HG03060 (cell line): ENCODE measurements around the gene WIPF3.

Source experiments
- ATAC-seq: cut with Tn5 transposase; IDR thresholded peaks from one replicate; pipeline ENCODE4 v1.9.1; 2021; ENCODE audit warnings: low read depth, moderate number of reproducible peaks; ENCODE audit not compliant: unreplicated experiment

Gene WIPF3

DNA sequence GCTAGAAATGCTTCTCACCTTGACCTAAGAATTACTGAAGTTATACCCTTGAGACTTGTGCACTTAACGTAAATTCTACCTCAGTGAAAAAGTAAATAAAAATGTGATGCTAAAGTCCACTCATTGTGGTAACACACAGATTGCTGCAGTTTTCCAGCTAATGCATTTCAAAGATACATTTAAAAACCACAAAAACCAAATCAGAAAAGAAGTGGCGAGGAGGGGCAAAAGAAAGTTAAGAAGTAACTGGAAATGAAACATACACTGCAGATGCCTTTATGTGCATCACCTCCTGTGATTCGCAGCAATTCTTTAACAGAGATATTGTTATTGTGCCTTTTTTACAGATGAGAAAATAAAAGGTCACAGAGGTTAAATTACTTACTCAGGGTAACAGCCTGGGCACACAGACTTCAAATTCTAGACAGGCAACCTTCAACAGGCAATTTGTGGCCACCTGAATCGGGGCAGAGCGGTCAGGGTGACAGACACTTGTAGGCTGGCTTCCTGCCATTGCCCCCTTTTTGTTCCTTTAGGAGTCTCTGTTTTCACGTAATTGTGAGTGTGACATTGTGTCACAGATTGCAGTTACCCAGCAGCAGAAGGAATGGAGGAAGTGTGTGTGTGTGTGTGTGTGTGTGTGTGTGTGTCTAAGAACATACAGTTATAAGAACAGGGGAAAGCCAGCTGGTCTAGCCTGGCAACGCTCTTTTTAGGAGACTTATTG, 1.9 kb downstream of the WIPF3 start:
- no peak for ATAC-seq

- ATAC-seq = no peak
Observed at GRCh38 chr7:29809533-29810155, 3.3 kb downstream of the WIPF3 start.

- ATAC-seq = no peak
Observed at GRCh38 chr7:29810297-29810696, 4.0 kb downstream of the WIPF3 start.

- ATAC-seq = no peak
Observed at GRCh38 chr7:29810813-29811482, 4.6 kb downstream of the WIPF3 start.

DNA sequence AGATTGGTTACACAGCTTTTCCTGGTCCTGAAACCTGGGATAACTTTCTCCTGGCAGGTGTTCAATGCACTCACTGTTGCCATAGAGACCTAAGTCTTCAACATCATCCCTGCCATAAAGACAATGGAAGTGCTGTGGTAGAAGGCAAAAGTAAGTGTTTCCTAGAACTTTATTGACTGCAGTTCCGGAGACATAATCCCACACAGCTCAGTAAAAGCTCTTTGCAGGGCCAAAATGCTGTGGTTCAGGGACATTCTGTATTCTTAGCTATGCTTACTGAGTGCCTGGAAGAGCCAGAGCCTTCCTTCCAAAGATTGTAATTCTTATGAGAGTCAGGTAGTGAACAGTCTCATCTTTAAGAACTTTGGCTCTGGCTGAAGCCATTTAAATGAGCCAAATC, 5.3 kb downstream of the WIPF3 start:
- ATAC-seq = no peak

DNA sequence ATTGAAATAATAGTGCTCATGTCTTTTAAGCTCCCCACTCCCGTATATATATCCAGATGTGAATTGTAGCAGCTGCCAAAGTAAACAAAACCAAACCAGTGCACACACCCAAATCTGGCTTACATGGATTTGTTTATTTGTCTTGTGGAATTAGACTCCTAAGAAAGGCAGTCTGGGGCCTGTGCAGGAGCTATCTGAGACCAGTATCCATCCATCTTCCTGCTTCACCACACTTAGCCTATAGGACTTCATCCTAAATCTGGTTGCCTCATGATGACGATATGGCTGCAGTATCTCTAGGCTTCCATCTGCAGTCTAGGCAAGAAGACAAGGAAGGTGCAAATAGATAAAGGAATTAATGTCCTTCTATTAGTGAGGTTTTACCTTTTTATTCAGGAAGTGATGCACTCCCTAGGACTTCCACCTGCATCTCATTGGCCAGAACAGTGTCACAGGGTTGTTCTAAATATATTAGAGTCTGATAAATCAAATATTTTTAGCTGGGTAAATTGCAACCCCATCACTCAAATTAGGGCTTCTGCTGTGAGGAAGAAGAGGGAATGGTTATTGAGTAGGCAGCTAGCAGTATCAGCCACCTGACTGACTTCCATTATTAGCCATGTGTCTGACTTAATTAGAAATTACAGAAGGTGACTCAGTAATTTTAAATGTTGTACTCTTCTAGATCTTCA, 6.0 kb downstream of the WIPF3 start:
- ATAC-seq = no peak

DNA sequence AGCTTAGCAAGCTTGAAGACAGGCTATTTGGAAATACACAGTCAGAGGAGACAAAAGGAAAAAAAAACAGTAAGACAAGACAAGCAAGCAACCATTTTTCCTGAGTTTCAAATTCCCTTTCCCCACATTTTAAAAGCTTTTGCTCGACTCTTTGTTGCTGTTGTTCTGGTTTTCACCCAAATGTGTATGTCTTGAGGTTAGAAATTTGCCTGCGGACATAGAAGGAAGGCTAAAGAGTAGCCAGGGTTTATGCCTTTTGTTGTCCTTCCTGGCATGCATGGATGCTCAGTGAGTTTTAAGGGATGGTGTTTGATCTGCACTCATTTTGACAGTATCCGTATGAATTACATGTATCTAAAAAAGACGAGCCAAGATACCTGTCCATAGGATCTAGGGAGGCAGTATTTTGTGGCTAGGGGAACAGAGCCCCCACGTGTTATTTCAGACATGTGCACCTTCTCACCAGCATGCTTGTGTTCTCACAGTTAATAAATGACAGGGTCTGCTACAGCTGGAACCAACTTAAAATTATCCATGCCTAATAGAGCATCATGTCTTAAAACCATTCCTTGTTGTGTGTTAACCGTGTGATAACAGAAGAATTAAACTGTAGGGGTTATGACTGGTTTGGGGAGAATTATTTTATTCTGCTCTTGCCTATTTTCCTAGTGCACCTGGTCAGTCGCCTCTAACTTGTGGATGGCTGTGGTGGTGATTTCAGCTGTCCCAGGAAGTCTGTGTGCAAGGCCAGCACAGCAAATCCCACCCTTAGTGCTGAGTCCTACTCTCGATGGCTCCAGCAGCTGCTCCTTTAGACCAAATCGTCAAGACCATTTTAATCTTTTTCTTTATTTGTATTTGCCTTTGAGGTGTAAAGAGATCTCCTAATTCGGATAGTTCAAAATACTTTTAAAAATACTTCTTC, 9.1 kb downstream of the WIPF3 start:
- ATAC-seq = no peak

DNA sequence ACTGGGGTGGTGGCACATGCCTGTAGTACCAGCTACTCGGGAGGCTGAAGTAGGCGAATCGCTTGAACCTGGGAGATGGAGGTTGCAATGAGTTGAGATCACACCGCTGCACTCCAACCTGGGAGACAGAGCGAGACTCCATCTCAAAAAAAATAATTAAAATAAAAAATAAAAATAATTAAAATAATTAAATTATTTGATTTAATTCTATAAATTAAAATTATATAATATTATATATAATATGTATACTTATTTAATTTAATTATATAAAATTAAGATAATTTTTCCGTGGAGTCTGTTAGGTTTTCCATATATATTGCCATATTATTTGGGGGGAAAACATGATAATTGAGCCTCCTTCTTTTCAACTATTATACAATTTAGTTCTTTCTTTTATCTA, 12.0 kb downstream of the WIPF3 start:
- ATAC-seq = no peak

GRCh38 chr7:29825775-29826529, 19.6 kb downstream of the WIPF3 start:
- no peak for ATAC-seq

- no peak for ATAC-seq
Observed at GRCh38 chr7:29826530-29826822, 20.2 kb downstream of the WIPF3 start.

GRCh38 chr7:29826904-29827303, 20.6 kb downstream of the WIPF3 start:
- ATAC-seq = no peak

DNA sequence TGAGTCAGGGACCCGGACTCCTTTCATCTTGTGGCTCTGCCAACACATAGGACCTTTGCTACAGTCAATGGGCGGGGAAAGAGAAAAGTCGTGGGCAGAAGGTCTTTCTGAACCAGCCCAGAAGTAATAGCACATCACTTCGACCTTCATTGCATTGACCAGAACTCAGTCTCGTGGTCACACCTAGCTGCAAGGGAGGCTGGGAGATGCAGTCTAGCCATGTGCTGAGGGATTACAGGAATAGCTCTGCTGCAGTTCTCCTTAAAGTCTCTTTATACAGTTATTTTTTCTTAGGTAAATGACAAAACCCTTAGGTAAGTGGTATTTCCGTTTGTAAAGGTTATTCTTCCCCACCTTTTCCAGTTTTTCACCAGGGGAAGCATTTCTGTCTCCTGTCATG, 25.4 kb downstream of the WIPF3 start:
- ATAC-seq = no peak

GRCh38 chr7:29833929-29834328, 27.6 kb downstream of the WIPF3 start:
- ATAC-seq = no peak

DNA sequence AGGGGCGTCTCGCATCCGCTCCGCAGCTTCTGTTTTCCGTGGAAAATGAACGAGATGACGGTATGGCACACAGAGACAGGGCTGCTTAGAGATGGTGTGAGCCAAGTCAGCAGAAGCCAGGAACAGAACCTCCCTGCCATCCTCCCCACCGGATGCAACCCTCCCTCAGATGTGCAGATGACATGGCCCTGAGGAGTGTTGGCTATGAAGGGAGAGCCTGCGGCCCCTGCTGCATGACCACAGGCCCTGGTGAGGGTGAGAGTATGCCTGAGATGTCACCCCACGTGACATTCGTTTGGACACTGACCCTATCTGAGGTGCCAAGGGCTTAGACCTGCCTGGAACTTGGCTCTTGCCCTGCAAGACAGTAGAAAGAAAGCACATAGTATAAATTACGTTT, 29.4 kb downstream of the WIPF3 start:
- no peak for ATAC-seq

DNA sequence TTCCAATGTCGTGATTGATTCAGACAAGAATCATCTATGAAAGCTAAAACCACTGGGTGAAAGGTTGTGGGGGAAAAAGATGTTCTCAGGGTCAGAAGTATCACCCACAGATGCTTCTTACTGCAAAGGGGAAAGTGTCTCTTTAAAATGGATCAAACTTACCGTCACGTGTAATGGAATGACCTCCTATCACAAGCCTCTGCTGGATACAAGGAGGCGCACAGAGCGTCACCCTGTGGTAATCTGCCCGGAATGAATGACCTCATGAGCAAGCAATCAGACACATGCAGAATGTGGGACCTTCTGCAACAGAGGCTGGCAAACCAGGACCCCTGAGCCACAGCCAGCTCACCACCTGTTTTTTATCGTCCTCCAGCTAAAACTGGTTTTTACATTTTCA, 33.0 kb downstream of the WIPF3 start:
- no peak for ATAC-seq

GRCh38 chr7:29839921-29840320, 33.6 kb downstream of the WIPF3 start:
- no peak for ATAC-seq

DNA sequence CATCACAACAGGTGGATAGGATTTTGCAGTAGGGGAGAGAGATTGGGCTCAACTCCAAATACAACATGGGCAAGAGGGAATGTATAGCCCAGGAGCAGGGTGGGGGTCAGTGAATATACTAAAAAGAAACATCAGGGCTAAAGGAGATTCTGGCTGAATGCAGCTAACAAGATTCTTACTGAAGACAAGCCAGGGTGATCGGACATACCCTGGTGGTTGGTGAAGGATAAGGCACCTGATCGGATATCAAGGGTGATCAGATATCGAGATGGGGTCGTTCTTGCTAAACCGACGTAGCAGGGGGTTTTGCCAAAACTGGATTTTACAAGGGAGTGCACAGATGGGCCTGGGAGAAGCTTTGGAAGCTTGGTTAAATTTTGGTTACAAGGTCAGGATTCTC, 34.4 kb downstream of the WIPF3 start:
- no peak for ATAC-seq

DNA sequence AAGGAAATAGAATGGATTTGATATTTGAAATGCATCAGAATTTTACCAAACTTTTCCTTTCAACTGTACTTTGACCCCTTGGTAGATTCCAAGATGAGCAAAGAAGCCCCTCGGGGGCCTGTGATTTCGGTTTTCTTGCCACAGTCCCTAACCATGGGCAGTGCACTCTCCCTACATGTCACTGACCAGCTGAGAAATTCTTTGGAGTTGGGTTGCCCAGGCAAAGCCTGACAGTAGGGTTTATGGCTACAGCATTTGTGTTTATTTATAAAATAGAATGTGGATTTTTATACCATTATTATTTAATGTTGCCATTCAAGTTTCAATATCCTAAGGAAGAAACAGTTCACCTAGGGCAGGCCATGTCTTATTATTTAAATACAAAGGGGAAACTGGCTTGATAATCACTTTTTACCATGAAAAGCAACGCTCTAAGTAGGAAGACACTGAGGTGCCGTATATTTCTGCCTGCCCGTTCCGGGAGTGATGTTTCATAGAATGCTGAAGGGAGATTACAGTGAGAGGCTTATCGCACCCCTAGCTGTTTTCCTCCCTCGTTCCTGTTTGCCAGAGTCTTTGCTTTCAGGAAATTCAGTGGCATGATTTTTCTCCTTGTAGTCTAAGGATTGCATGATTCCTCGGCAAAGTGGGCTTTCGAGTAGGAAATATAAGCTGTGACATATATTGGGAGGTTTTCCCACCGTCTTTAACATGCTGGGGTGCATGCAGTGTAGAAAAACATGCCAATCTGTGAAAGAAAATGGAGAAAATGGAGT, 35.8 kb downstream of the WIPF3 start:
- no peak for ATAC-seq

DNA sequence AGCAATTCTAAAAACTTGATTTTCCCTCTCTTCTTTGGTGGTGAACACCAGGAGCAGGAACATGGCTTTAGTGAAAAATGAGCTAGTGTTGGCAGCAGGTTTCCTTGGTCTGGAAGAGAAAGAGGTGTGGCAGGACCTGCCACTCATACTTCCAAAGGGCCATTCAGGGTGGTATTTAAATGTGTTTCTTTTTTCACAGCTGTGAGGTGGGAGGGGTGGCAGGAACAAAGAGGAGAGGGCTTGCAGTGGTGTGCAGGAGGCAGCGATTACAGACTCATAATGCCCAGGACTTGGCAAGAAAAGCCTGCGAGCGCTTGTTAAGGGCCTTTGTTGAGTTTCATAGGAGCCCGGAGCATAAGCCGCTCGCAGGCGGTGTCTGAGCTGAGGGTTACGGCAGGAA, 36.8 kb downstream of the WIPF3 start:
- ATAC-seq = no peak
